GM18526 (cell line): ENCODE data around the gene NFATC2.
A peak's percentile ranks its signal among the peaks of the same experiment; 100 is the strongest.

Experiments
- POLR2A ChIP-seq: IDR thresholded peaks from 3 replicates; pipeline ENCODE4 v1.6.1; 2011; ENCODE audit not compliant: insufficient read length; ENCODE audit errors: extremely low read depth

NFATC2 gene

GRCh38 chr20:51409192-51409880 lies 133.2 kb downstream of the NFATC2 start:
- no peak for TF ChIP-seq POLR2A

DNA sequence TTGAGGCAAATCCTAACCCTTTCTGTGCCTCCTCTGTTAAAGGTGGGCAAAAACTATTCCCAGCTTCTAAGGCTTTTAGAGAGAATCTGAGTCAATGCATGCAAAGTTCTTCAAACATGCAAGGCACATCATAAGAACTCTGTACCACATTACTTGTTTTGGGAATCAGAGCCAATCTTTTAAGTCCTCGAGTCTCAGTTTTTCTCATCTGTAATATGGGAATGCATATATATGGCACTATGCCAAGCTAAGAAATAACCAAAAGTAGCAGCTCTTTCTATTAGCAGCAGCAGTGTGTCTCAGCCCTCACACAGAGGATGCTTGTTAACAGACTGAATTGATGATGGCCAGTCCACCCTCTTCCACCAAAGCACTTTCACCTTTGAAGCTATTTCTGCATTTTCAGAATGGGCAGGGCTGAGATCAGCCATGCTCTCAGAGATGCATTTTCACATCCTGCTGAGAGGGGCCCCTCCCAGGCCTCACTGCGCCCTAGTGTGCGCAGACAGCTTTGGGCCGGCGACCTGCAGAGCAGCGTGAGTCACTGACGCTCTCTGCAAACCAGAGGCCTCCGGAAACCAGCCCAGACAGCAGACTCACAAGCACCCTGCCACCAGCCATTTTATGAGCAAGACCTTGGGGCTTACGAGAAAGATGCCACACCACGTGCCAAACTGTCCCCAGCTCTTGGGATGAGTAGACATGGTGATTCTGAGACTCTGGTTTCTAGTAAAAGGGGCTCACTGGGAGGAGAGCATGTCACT lies 138.0 kb downstream of the NFATC2 start:
- peak; percentile 33 for TF ChIP-seq POLR2A

- no peak for TF ChIP-seq POLR2A
Measured at GRCh38 chr20:51403466-51404220, 138.9 kb downstream of the NFATC2 start.

- no peak for TF ChIP-seq POLR2A
Measured at GRCh38 chr20:51402201-51402600, 140.3 kb downstream of the NFATC2 start.

GRCh38 chr20:51401496-51401895 lies 141.0 kb downstream of the NFATC2 start:
- TF ChIP-seq POLR2A: no peak

DNA sequence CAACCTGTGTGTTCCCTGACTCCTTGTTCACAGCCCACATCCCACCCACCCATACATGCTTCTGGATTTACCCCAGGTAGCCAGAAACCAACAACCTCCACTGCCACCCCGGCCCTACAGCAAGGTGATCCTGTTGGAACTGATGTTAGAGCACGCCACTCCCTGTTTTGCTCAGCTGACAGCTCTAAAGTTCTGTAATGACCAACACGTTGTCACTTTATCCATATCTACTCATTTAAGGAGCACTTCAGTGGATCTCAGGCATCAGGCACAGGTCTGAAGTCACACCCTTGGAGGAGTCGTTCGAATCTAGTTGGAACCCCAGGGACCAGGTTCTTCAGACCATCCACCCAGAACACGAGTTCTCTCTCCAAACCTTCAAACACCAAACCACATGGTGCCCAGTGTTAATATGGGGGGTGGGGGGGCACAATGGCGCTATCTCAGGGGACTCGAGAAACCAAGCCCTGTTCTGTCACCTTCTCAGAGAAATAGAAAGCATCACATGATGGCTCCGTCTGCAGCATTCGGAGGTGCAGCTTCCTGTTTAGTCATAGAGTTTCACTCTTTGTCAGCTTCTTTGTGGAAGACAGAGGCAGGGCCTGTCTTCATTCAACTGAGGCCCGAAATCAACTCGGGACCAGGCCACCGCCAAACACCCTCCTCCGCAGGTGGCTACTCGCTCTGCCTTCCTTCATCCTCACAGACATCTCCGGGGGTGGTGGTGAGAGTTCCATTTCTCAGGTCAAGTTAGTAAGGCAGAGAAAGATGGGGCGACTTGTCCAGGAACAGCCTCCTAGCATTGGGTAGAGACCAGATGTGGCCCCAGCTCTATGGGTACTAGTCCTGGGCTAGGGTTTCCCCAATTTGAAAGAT lies 142.2 kb downstream of the NFATC2 start:
- peak; percentile 49 for TF ChIP-seq POLR2A

DNA sequence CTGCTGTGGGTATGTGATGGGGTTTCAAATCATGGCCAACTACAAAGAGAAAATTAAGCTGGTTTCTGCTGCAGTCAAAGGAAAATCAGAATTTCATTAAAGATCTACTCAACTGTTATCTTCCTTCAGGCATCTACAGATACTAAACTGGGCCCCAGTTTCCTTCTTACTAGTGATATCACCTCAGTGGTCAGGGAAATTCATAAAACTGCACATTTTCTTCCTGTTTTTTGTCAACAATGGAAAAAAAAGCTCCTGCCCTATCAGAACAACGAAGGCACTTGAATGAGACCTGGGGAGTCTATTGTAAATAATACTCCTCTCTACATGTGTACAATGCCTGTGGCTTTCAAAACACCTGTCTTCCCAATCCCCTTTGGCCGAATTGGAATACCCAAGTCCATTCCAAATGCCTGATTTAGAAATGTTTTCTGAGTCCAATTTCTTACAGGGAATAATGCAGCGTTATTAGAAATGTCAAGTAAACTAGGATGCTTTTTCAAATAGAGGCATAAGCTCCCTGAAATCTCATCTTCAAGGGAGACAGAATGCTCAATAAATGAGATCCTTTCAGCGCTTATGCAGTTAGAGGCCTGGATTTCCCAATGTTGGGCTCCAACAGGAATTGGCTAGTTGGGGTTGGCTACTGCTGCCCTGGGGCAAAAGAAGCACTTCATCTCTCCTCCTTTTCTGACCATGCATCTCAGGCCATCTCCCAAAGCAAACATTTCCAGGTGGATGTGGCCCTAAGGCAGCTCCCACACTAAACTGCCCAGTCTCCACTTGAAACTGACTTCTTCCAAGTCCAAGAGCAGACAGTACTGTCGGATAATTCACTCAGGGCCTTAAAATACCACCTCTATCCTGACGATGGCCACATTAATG lies 143.3 kb downstream of the NFATC2 start:
- no peak for TF ChIP-seq POLR2A

- TF ChIP-seq POLR2A: no peak
Measured at GRCh38 chr20:51398552-51398951, 144.0 kb downstream of the NFATC2 start.

DNA sequence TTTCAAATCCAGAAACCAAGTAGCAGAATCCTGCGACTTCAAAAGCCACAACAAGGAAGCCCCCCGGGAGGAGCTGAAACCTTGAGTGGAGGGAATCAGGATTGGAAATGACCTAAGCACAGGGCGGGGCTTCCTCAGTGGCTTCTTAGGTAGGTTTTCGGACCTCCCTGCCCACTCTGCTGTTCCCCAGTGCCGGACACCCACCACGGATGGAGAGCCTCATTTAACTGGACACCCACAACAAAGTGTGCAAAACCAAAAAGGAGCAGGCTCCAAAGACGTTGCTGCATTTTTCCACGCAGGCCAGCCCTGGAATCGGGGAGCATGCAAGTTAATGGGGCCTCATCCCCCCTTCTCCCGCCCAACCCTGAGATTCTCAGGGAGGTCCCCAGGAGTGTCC lies 144.4 kb downstream of the NFATC2 start:
- TF ChIP-seq POLR2A: no peak

DNA sequence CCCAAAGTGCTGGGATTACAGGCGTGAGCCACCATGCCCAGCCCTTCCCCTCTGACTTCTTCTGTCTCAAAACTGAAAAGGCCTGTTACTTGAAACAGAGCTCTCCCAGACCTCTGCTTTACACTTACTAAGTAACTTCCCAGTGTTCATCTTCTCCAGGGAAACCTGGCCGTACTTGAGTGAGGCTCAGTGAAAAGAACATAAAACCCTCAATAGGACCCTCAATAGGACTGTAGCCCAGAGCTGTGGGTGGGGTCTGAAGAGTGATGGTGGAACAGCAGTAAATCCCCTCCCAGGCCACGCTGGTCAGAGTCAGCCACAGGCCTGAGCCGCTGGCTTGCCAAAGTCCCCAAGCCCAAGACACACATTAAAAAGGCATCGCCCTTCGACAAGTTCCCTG lies 145.4 kb downstream of the NFATC2 start:
- TF ChIP-seq POLR2A: no peak

DNA sequence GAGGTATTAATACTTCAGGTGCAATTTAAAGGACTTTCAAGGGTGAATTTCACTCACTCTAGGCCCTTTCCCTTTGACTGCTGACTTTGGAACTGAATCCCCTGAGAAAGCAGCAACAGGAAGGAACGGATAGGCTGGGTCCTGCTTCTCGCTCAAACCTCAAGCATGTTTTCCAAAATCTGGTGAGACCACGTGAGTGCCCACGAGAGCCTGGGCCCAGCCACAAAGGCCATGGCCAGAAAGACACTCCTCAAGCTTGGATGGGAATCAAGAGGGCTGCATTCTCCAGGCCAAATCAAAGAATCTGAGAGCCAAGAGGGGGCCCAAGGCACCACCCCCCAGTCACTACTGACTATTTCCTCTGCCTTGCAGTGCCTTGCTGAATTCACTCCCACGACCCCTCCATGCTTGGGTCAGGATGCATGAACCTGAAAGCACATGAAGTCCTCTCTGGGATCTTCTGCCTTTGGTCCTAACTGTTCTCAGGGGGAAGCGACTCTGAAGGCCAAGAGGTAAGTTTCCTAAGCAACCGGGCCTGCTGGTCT lies 146.1 kb downstream of the NFATC2 start:
- TF ChIP-seq POLR2A: no peak

DNA sequence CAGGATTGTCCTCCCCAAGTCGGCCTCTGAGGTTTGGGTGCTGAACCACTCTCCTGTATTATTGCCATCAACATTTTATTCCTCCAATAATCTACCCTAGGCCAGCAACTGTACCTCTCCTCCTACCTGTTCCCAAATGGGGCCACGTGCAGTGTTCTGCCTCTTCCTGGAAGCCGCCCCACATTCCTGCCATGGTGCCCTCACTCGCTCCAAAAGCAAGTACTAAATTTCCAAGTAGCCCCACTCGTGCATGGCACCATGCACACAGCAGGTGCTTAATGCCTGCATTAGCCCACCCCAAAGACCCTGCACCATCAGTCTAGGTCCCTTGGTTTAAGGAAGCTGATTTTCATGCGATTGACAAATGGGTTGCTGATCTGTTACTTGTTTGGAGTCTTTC lies 147.8 kb downstream of the NFATC2 start:
- TF ChIP-seq POLR2A: no peak

DNA sequence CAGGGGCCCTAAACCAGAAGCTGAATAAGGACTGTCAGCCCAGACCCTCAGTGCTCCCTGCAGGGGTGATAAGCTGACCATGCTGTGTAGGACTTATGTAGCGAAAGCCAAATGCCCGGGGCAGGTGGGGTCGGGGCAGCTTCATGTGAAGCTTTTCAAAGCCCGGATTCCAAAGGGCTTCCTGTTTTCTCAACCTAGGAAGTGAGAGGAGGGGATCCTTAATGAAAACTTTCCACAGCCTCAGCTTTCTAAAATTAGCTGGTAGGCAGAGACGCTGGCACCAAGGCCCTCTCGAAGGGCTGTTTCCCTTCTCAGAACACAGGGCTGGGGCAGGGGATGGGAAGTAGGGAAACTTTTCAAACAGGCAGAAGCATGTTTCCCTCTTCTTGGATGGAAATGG lies 148.9 kb downstream of the NFATC2 start:
- no peak for TF ChIP-seq POLR2A

- TF ChIP-seq POLR2A: no peak
Measured at GRCh38 chr20:51392614-51393186, 149.8 kb downstream of the NFATC2 start.

- TF ChIP-seq POLR2A: no peak
Measured at GRCh38 chr20:51391926-51392325, 150.6 kb downstream of the NFATC2 start.
